ENCODE measurements around the gene GALNT2.

The GALNT2 gene

DNA sequence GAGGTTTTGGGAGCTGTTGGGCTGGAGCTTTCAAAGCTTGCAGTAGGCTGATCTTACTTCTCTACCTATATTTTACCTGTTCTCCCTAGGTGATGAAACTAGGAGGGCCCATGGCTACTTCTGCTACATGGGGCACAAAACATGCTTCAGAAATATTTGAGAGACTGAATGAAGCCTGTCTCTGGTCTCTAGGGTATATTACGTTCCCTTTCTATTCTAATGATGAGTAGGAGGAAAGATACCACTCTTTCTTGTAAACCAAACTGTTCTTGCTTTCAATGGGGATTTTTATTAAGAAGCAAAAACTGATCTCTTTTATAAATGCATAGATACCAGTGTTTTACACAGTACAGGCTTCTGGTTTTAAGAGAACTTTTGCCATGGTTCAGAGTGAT lies 103.1 kb downstream of the GALNT2 start:
- TF ChIP-seq, protein P1, sequence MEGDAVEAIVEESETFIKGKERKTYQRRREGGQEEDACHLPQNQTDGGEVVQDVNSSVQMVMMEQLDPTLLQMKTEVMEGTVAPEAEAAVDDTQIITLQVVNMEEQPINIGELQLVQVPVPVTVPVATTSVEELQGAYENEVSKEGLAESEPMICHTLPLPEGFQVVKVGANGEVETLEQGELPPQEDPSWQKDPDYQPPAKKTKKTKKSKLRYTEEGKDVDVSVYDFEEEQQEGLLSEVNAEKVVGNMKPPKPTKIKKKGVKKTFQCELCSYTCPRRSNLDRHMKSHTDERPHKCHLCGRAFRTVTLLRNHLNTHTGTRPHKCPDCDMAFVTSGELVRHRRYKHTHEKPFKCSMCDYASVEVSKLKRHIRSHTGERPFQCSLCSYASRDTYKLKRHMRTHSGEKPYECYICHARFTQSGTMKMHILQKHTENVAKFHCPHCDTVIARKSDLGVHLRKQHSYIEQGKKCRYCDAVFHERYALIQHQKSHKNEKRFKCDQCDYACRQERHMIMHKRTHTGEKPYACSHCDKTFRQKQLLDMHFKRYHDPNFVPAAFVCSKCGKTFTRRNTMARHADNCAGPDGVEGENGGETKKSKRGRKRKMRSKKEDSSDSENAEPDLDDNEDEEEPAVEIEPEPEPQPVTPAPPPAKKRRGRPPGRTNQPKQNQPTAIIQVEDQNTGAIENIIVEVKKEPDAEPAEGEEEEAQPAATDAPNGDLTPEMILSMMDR (IDR thresholded peaks at IDR 0.05; ENCODE audit: low read depth, low read length) = no peak
- no peak for DNase-seq (ENCODE audit: low read depth in 2 of 2)
- H3K4me3 ChIP-seq (replicated peaks in 1 of 2; ENCODE audit: low read depth in 2 of 2, low read length in 2 of 2) = no peak overlapping the region

GRCh38 chr1:230170622-230171021 lies 103.6 kb downstream of the GALNT2 start:
- DNase-seq (ENCODE audit: low read depth in 2 of 2) = no peak
- no peak overlapping the region for H3K4me3 ChIP-seq (replicated peaks in 1 of 2; ENCODE audit: low read depth in 2 of 2, low read length in 2 of 2)
- TF ChIP-seq, protein P1 (IDR thresholded peaks at IDR 0.05; ENCODE audit: low read depth, low read length) = no peak

DNA sequence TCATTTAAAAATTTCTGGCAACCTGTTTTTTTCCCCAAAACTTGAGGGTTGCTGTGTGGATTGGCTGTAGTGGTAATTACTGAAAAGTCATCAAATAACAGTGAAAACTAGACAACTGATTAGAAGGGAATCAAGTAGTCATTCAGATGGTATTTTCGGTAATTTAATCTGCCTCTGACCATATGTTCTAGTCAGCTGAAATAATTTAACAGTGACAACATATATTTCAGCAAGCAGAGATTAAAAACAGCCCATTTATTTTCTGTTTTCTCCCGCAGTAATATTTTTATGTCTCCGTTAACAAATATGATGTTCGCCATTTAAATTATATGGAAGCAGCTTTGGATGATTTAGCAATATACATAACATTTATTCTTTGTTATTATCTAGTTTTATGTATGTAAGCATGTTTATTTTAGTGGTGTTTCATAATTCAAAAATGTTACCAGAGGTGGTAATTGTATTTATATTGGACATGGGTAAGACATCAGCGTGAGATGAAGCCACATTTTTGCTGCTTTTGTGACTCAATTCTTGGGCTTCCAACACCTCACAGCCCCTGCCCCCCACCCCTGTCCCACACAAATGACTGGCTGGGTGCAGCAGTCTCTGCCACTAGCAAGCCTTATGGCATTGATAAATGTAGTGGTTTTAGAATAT lies 104.4 kb downstream of the GALNT2 start:
- DNase-seq (ENCODE audit: low read depth in 2 of 2) = peak; percentile 40 to 79
- H3K4me3 ChIP-seq (replicated peaks in 1 of 2; ENCODE audit: low read depth in 2 of 2, low read length in 2 of 2) = no peak overlapping the region
- TF ChIP-seq, protein P1 (IDR thresholded peaks at IDR 0.05; ENCODE audit: low read depth, low read length) = no peak

DNA sequence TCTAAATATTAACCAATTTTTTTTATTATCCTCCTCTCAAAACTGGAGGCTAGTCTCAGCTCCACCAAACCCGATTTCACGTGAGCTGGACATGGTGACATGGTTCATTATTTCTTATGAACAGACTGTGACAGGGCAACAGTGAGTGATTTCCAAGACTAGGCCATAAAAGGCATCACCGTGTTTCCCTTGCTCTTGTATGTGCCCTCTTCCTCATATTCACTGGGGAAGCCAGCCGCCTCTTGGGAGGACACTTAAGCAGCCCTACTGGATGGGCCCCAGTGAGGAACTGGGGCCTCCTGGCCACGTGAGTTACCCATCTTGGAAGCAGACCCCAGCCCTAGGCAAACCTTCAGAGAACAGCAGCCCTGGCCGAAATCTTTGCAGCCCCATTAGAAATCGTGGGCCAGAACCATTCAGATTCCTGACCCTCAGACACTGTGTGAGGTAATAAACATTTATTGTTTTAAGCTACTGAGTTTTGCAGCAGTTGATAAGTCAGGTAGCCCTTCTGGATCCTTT lies 105.0 kb downstream of the GALNT2 start:
- TF ChIP-seq, protein P1 (IDR thresholded peaks at IDR 0.05; ENCODE audit: low read depth, low read length) = no peak
- DNase-seq (ENCODE audit: low read depth in 2 of 2) = no peak
- no peak overlapping the region for H3K4me3 ChIP-seq (replicated peaks in 1 of 2; ENCODE audit: low read depth in 2 of 2, low read length in 2 of 2)

GRCh38 chr1:230173187-230173975 lies 106.3 kb downstream of the GALNT2 start:
- TF ChIP-seq, protein P1 (IDR thresholded peaks at IDR 0.05; ENCODE audit: low read depth, low read length) = no peak
- DNase-seq (ENCODE audit: low read depth in 2 of 2) = no peak

GRCh38 chr1:230174041-230174440 lies 107.0 kb downstream of the GALNT2 start:
- TF ChIP-seq, protein P1 (IDR thresholded peaks at IDR 0.05; ENCODE audit: low read depth, low read length) = no peak
- no peak overlapping the region for H3K4me3 ChIP-seq (replicated peaks in 1 of 2; ENCODE audit: low read depth in 2 of 2, low read length in 2 of 2)
- no peak for DNase-seq (ENCODE audit: low read depth in 2 of 2)

More at GRCh38 chr1:230173187-230173975, 106.3 kb downstream of the GALNT2 start:
- no peak overlapping the region for H3K4me3 ChIP-seq (replicated peaks in 1 of 2; ENCODE audit: low read depth in 2 of 2, low read length in 2 of 2)
